ENCODE measurements around the gene TTLL9.

GRCh38 chr20:31841928-31842327 lies 28.5 kb upstream of the TTLL9 start:
- TF ChIP-seq POLR2AphosphoS5 (IDR thresholded peaks at IDR 0.05) (no peak), EP300 (IDR thresholded peaks at IDR 0.05) (no peak)

Data from suprapubic skin (tissue), 4 donors.